ENCODE data around the gene RPUSD4.

The RPUSD4 gene

GRCh38 chr11:126207896-126208295 is 3.6 kb downstream of the RPUSD4 start:
- H2AFZ ChIP-seq (ENCODE audit: low read length), result no peak overlapping the region
- no peaks in the 10 kb centered on the region for H4K20me1 ChIP-seq (ENCODE audit: insufficient read depth, low read length, poor library complexity, severe bottlenecking)
- H3K36me3 ChIP-seq (ENCODE audit: insufficient read depth, low read length), result peaks cover 32% of the 10 kb centered on the region; the same call in 1 of the 2 replicates
- no peaks in the 10 kb centered on the region for H3F3A ChIP-seq (ENCODE audit: low read depth)
- H3K27me3 ChIP-seq (ENCODE audit: insufficient read depth, low read length, poor library complexity, severe bottlenecking), result no peaks in the 10 kb centered on the region
- TF ChIP-seq CTCF (conservative IDR thresholded peaks at IDR 0.05; ENCODE audit: low read length) (no peak), EZH2phosphoT487 (IDR thresholded peaks at IDR 0.05; ENCODE audit: borderline replicate concordance) (no peak)
- no peaks in the 10 kb centered on the region for H3K9me2 ChIP-seq (replicated peaks; ENCODE audit: low read depth, low read length)
- no peaks in the 10 kb centered on the region for H3K9me3 ChIP-seq (ENCODE audit: insufficient read depth, low read depth, low read length)
- no peak overlapping the region for H3K4me2 ChIP-seq (ENCODE audit: low read depth, low read length, poor library complexity, severe bottlenecking)
- no peak overlapping the region for H3K9ac ChIP-seq (ENCODE audit: low read depth, low read length, poor library complexity, severe bottlenecking)
- H3K4me1 ChIP-seq (ENCODE audit: insufficient read depth, low read length, poor library complexity, severe bottlenecking), result peaks cover 24% of the 10 kb centered on the region
- peaks cover 35% of the 10 kb centered on the region for H3K79me2 ChIP-seq (ENCODE audit: insufficient read depth, low read length)
- no peak overlapping the region for H3K4me3 ChIP-seq (ENCODE audit: low read length, poor library complexity, severe bottlenecking)

DNA sequence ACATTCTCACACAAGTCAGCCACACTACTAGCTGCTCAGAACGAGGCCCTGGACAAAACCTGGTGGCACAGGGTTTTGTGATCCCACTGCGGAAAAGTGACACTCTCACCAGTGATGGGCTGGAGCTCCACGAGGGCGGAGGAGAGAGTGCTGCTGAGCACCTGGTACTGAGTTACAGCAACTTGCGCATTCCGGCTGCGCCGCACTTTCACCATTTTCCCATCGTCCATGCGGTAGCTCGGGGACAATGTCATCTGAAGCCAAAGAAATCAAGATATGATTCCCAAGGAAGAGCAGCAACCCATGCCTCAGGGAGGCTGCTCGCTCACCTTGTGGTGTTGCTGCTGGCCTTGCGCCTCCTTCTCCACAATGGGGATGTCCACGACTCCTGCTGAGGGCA is 6.1 kb downstream of the RPUSD4 start:
- H3K4me2 ChIP-seq (ENCODE audit: low read depth, low read length, poor library complexity, severe bottlenecking), result no peak overlapping the region
- H3K27me3 ChIP-seq (ENCODE audit: insufficient read depth, low read length, poor library complexity, severe bottlenecking), result no peaks in the 10 kb centered on the region
- peaks cover 7% of the 10 kb centered on the region for H3K4me1 ChIP-seq (ENCODE audit: insufficient read depth, low read length, poor library complexity, severe bottlenecking)
- H3K4me3 ChIP-seq (ENCODE audit: low read length, poor library complexity, severe bottlenecking), result no peak overlapping the region
- peaks cover 13% of the 10 kb centered on the region for H3K79me2 ChIP-seq (ENCODE audit: insufficient read depth, low read length)
- no peaks in the 10 kb centered on the region for H4K20me1 ChIP-seq (ENCODE audit: insufficient read depth, low read length, poor library complexity, severe bottlenecking)
- H3K9ac ChIP-seq (ENCODE audit: low read depth, low read length, poor library complexity, severe bottlenecking), result no peak overlapping the region
- H3K9me2 ChIP-seq (replicated peaks; ENCODE audit: low read depth, low read length), result no peaks in the 10 kb centered on the region
- TF ChIP-seq CTCF (conservative IDR thresholded peaks at IDR 0.05; ENCODE audit: low read length) (no peak), EZH2phosphoT487 (IDR thresholded peaks at IDR 0.05; ENCODE audit: borderline replicate concordance) (no peak)
- H3K36me3 ChIP-seq (ENCODE audit: insufficient read depth, low read length), result peaks cover 53% of the 10 kb centered on the region; the same call in 1 of the 2 replicates
- no peaks in the 10 kb centered on the region for H3K9me3 ChIP-seq (ENCODE audit: insufficient read depth, low read depth, low read length)
- H2AFZ ChIP-seq (ENCODE audit: low read length), result no peak overlapping the region
- H3F3A ChIP-seq (ENCODE audit: low read depth), result no peaks in the 10 kb centered on the region

DNA sequence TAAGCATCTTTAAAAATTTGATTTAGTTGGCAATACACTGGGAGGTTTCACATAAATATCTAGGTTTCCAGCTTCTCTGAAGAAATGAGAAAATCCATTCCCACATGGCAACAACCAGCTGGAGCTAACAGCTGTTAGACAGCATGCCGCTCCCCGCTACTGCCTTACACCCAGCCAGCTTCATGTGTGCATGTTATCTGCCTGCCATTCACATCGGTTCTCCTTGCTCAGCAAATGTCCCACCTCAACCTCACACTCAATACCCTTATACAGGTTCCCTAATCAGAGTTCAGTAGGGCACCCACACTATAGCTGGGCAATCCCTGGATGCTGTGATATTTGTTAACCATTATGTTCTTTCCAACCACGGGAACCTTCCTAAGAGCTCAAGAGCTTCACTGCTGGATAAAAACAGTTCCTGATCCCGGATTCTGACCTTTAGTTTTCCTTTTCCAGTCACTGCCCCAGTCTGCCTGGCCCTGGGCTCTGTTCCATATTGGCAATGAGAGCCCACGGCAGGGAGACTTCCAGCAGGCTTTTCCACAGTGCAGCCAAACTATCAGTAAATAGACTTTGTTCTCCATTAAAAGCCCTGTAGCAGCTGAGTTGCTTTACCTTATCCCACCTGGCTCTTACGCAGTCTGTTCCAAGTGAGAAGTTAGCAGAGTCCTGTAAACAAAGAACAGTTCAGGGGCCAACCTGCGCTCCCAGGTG is 8.6 kb downstream of the RPUSD4 start:
- Histone ChIP-seq H3K4me1 (ENCODE audit: insufficient read depth, low read length, poor library complexity, severe bottlenecking) (no peaks in the 10 kb centered on the region), H3K9ac (ENCODE audit: low read depth, low read length, poor library complexity, severe bottlenecking) (no peak overlapping the region), H3K9me2 (replicated peaks; ENCODE audit: low read depth, low read length) (no peaks in the 10 kb centered on the region), H2AFZ (ENCODE audit: low read length) (no peak overlapping the region), H3F3A (ENCODE audit: low read depth) (no peaks in the 10 kb centered on the region), H3K79me2 (ENCODE audit: insufficient read depth, low read length) (no peaks in the 10 kb centered on the region), H3K4me3 (ENCODE audit: low read length, poor library complexity, severe bottlenecking) (no peak overlapping the region), H3K27me3 (ENCODE audit: insufficient read depth, low read length, poor library complexity, severe bottlenecking) (no peaks in the 10 kb centered on the region), H3K4me2 (ENCODE audit: low read depth, low read length, poor library complexity, severe bottlenecking) (no peak overlapping the region), H3K9me3 (ENCODE audit: insufficient read depth, low read depth, low read length) (no peaks in the 10 kb centered on the region), H4K20me1 (ENCODE audit: insufficient read depth, low read length, poor library complexity, severe bottlenecking) (no peaks in the 10 kb centered on the region), H3K36me3 (ENCODE audit: insufficient read depth, low read length) (peaks cover 65% of the 10 kb centered on the region; the same call in 1 of the 2 replicates)
- TF ChIP-seq EZH2phosphoT487 (IDR thresholded peaks at IDR 0.05; ENCODE audit: borderline replicate concordance), result no peak
- TF ChIP-seq CTCF (conservative IDR thresholded peaks at IDR 0.05; ENCODE audit: low read length), result no peak

Data from Loucy (cell line).